HS-5 (cell line): ENCODE results near the gene MACROD2.
"Not testable (repeated sequence)": the region's sequence is repeated elsewhere in the genome, so short reads cannot be mapped to it uniquely, and the experiment has no call there.

Experiments
- DNase-seq: peaks from one replicate; pipeline ENCODE4 v3.0.0-alpha.2; 2012; ENCODE audit warnings: low read depth

MACROD2 gene

GRCh38 chr20:14914633-14915032, 919.3 kb downstream of the MACROD2 start:
- no peak for DNase-seq

DNA sequence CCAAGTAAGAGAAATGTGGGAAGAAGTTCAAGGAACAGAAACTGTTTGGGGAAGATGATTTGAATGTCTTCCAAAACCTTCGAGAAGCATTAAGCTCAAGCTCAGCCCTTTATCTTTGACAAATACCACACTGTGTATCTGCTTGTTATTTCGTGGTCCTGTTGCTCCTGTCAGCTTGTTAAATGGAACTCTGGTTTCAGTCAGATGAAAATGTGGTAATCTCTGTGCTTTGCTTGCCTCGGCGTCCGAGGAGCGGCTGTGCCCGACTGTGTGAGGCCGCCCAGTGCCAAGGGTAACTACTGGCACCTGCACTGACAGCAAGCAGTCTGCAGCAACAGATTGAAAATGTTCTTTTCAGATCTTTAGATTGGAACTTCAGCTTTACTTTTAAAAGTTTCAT, 920.0 kb downstream of the MACROD2 start:
- DNase-seq, result no peak

DNA sequence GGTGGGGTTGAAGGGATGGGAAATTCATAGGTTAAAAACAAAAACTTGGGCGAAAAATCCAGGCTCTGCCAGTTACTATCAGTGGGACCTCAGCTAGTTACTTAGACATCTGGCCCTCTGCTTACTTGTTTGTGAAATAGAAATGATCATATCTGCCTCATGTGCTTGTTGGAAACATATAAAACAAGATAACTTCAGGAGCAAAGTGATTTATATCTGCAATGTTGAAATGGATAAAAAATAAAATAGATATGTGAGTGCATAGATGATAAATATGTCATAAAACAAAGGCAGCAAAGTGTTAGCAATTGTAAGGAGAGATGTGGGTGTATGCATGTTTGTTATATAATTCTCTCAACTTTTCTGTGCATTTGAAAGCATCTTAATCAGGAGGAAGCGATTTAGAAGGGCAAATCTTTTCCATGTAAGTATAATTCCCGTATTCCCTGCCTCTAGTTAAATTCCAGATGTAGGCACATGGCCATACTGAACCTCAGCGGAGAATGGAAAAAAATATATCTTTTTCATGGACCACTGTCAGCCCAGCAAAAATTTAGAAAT, 921.1 kb downstream of the MACROD2 start:
- no peak for DNase-seq

DNA sequence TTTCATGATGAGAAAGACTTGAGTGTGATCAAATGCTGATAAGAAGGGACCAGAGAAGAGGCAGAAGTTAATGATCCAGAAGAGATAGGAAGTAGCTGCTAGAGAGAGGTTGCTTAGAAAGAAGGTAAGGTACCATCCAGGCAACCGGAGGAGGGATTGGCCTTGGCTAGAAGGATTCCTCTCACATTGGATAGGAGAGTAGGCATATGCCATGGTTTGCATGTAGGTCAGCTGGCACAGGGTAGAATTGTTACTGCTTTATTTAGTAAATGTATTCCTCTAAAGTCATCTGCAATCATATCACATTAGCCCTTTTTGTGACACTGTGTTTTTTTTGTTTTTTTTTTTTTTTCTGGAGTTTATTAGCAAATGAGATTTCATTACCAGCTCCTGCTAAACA, 923.0 kb downstream of the MACROD2 start:
- DNase-seq, result no peak

GRCh38 chr20:14918976-14919375, 923.7 kb downstream of the MACROD2 start:
- DNase-seq, result no peak

DNA sequence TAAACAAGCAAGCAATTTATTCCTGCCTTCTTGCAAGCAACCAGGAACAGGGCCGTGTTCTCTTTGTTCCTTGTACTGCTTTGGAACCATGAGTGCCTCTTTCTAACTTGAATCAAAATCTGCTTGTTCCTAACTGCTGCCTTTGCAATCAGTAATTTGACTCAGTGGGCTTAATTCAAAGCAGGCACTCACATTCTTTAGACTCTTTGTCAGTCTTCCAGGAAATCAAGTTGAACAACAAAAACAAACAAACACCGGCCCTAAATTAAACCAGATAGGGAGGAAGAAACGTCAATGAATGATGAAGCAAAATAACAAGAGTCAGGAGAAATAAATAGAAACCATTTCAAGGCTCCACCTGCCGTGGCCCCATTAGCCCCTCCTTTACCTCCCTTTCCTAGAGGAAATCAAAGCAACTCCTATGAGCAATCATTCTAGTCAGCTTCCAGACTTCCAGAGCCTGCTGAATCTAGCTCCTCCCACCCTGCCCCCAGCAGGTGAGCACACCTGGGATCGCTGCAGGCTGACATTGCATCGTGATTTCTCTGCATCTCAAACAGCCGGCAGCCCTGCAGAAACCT, 924.3 kb downstream of the MACROD2 start:
- DNase-seq, result no peak

- no peak for DNase-seq
These were observed 926.2 kb downstream of the MACROD2 start for GRCh38 chr20:14921513-14921912.

DNA sequence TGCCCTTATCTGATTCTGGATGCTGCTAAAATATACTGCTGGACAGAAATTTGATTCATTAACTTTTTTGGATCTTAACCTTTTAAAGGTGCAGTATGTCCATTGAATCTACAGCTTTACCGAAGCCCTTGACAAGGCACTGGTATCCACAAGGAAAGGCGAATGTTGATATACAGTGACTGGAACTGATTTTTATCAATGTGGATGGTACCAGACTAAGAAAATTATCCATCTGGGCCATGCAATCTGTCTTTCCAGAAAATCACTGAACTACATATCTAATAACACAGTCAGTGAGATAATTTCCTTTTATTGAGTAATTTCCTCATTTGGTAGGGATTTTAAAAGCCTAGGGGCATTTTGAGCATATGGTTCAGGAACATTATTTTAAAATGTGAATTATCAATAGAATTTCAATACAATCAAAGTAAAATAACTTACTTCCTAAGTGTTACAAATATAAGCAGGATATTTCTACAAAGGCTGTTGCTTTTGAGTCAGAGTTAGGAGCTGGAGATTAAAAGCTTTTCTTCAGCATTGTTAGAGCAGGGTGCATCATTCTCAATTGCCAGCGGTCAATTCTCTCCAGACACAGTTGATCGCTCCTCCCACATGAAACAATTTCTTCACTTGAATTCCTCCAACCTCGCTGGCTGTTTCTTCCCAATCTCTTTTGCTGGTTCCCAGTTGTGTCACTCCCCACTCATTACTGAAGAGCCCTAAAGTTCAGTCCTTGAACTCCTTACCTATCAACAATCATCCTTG, 927.4 kb downstream of the MACROD2 start:
- no peak for DNase-seq

DNA sequence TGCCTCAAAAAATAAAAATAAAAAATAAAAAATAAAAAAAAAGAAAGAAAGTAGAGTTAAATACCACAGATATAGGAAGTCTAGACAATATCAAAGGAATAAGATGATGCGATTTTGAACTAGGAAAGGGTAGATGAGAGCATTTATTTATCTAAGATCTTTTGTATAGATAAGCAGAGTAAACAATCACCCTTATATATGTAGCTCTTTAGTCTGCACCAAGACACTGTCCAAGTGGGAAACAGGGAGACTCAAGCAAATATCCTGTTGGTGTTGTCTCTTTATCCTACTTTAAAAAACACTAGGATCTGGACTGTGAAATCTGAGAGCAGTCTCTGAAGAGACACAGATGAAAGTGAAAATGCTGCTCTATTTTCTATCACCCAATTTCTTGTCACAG, 929.1 kb downstream of the MACROD2 start:
- DNase-seq, result no peak

DNA sequence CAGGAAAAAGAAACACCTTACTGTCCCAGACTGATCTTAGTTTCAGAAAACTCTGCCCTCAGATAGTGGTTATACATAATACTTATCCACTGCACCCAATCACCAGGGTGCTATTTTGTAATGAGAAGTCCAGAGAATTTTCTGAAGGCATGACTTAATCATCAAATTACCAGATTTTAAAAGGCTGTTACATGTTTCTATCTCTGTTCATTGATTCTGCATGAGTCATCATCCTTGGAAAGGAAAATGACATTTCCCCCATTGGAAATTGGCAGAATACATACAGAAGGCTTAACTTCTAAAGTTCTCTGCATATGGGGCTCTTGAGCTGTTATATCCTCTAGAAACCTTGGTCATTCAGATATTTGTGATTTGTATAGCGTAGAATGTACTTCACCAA, 930.0 kb downstream of the MACROD2 start:
- DNase-seq, result peak; percentile 43

- not testable (repeated sequence) for DNase-seq
These were observed 931.1 kb downstream of the MACROD2 start for GRCh38 chr20:14926436-14926835.

DNA sequence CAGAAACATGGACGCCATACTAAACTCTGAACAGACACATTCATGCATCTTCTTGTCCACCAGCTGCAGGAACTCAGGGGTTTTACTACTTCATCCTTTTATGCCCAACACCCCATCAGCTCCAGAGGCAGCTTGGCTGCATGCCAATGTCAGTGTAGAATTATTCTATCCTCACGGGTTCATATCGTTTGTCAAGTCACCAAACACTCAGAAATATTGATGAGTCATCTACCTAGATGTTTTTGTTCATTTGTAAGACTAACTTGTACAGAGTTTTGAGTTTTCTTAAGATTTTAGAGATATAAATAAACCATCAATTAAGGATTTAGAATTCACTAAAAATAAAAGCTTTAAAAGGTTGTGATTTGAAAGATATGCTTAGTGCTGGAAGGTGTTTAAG, 932.8 kb downstream of the MACROD2 start:
- no peak for DNase-seq

GRCh38 chr20:14929388-14929787, 934.1 kb downstream of the MACROD2 start:
- no peak for DNase-seq

GRCh38 chr20:14932040-14932439, 936.7 kb downstream of the MACROD2 start:
- DNase-seq, result no peak

DNA sequence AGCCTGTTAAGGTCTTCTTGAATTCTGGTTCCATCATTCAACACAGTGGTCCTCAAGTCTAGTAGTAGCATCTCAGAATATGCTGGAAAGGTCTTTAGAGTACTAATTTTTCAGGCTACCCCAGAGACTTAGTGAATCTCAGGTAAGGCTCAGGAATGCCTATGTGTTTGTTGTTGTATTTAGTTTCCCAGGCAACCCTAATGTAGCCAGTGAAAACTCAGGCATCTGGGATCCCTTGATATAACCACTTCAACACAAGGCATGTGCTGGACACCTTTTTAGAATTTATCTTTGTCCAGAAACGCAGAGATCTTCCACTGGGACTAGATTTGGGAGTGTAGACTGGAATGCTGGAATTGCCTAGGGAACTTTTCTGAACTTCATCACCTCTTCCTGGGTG, 940.0 kb downstream of the MACROD2 start:
- no peak for DNase-seq

DNA sequence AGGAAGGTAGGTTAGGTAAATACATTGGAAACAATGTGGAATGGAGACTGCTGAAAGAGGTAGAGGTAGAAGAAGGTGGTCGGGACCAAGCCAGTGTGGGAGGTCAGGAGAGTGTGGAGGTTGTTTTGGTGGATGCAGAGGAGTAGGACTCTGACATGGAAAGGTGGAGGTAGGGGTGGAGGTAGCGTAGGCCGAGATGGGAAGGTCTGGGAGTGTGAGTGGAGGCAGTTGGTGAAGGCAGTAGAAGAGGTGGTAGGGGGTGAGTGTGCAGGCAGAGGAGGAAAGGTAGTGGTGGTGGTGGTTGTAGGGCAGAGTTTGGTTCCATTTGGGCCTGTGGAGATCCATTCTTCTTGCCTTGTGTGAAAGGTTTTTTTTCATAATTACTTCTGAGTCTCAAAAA, 941.7 kb downstream of the MACROD2 start:
- no peak for DNase-seq

GRCh38 chr20:14937846-14938245, 942.5 kb downstream of the MACROD2 start:
- no peak for DNase-seq

- no peak for DNase-seq
These were observed 952.2 kb downstream of the MACROD2 start for GRCh38 chr20:14947536-14947935.

DNA sequence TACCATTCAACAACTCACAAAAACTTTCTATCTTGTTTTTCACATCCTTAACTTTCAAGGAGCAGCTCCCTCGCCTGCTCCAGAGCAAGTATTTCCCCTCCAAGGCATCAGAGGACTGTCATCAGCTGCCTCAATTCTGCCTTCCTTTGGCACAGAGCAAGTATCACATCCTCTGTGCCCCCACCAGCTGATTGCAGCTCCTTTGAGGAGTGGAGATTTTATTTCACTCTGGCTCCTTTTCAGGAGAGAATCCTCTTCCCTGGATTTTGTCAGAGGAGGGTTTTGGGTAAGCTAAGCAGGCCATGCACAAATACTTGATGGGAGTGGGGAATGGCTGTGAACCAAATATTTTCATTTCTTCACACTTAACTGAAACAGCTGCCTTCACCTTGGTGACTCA, 952.6 kb downstream of the MACROD2 start:
- DNase-seq, result no peak

- DNase-seq, result no peak
These were observed 953.1 kb downstream of the MACROD2 start for GRCh38 chr20:14948416-14948815.

DNA sequence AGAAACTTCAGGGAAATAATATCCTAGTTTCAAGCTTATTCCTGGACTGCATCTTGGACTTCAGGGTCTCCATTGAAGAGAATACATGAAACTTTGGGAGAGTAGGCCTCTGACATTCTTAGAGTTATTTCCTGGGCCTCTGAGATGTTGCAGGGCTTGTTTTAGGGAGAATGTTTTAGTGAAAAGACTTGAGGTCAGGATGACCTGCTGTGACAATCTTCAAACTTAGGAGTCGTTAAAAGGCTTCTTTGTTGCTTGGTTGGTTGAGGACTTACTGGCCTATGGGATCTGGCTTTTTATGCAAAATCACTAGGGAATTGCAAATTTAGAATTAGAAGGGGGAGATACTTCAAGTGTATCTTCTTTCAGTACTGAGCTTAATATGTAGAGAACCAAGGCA, 955.3 kb downstream of the MACROD2 start:
- DNase-seq, result no peak

GRCh38 chr20:14951105-14951504, 955.8 kb downstream of the MACROD2 start:
- DNase-seq, result no peak

DNA sequence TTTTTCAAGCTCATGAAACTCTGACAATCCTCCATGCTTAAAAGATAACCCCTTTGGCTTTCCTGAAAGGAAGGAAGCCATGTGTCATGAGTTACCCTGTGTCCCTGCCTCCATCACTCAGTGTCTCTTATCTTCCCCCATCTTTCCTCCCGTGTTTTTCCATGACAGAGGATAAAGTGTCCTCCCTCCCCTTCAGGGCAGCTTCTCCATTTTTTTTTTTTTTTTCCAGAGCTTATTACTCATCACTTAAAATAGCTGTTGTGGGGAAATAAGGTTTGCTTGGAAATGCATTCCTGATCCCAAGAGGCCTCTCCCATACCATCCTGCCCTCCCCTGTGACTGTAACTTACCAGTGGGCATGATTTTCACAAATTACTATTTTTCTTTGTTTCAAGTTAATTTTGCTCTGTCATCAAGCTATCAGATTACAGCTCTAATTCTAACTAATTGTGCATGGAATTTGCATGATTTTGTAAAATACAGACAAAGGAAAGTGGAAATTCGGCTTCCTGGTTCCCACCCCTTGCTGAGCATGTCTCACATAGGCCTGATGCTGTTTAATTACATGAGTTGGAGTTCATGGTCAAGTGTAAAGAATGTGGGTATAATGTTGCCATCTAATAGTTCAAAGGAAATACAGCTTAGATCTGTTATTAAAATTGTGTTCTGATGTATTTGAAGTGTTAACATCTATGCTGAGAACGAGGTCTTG, 956.5 kb downstream of the MACROD2 start:
- DNase-seq, result peak; percentile 36
